Mesendoderm (in vitro differentiated cells): Measurements from ENCODE around the gene IMPG2.

Experiments used
- DNase-seq: peaks from one replicate; pipeline ENCODE4 v3.0.0; 2013
- H2AK5ac ChIP-seq: 2 replicates; pipeline ENCODE4 v1.6.1; 2013; ENCODE audit warnings: low read length, inconsistent platforms
- H2BK120ac ChIP-seq: 2 replicates; pipeline ENCODE4 v1.6.1; 2013; ENCODE audit warnings: low read depth, mild to moderate bottlenecking, low read length, moderate library complexity, mixed read lengths
- H2BK15ac ChIP-seq: replicated peaks from 2 replicates; pipeline ENCODE4 v1.6.1; 2013; ENCODE audit warnings: low read depth, mild to moderate bottlenecking, moderate library complexity
- H2BK5ac ChIP-seq: 2 replicates; pipeline ENCODE4 v1.6.1; 2013; ENCODE audit warnings: low read length, inconsistent platforms
- H3K18ac ChIP-seq: 2 replicates; pipeline ENCODE4 v1.6.1; 2013; ENCODE audit warnings: mild to moderate bottlenecking, low read length, mixed read lengths
- H3K23ac ChIP-seq: one replicate; pipeline ENCODE4 v1.6.1; 2013; ENCODE audit warnings: low read length
- H3K27ac ChIP-seq: 2 replicates; pipeline ENCODE4 v1.5.1; 2013; ENCODE audit warnings: low read depth, mild to moderate bottlenecking, inconsistent platforms, low read length, moderate library complexity
- H3K27me3 ChIP-seq: 2 replicates; pipeline ENCODE4 v1.6.1; 2013; ENCODE audit warnings: low read length, control low read depth, mild to moderate bottlenecking, inconsistent platforms; ENCODE audit not compliant: insufficient read depth, poor library complexity
- H3K36me3 ChIP-seq: 2 replicates; pipeline ENCODE4 v1.6.1; 2013; ENCODE audit warnings: low read length, inconsistent platforms; ENCODE audit not compliant: control insufficient read depth, insufficient read depth
- H3K4ac ChIP-seq: one replicate; pipeline ENCODE4 v1.6.1; 2013; ENCODE audit warnings: low read depth, mild to moderate bottlenecking, low read length, moderate library complexity
- H3K4me1 ChIP-seq: 2 replicates; pipeline ENCODE4 v1.6.1; 2013; ENCODE audit warnings: low read depth, low read length, inconsistent platforms; ENCODE audit not compliant: control insufficient read depth
- H3K4me2 ChIP-seq: 2 replicates; pipeline ENCODE4 v1.6.1; 2013; ENCODE audit warnings: low read length
- H3K4me3 ChIP-seq: 2 replicates; pipeline ENCODE4 v1.5.1; 2013; ENCODE audit warnings: mild to moderate bottlenecking, low read length
- H3K56ac ChIP-seq: one replicate; pipeline ENCODE4 v1.6.1; 2013; ENCODE audit warnings: low read length
- H3K79me1 ChIP-seq: 2 replicates; pipeline ENCODE4 v1.6.1; 2013; ENCODE audit warnings: low read length, inconsistent platforms
- H3K79me2 ChIP-seq: 2 replicates; pipeline ENCODE4 v1.6.1; 2013; ENCODE audit warnings: mild to moderate bottlenecking, low read length; ENCODE audit not compliant: control insufficient read depth, insufficient read depth
- H3K9ac ChIP-seq: 2 replicates; pipeline ENCODE4 v1.6.1; 2013; ENCODE audit warnings: low read length, inconsistent platforms
- H4K5ac ChIP-seq: one replicate; pipeline ENCODE4 v1.6.1; 2013; ENCODE audit warnings: low read length
- H4K8ac ChIP-seq: one replicate; pipeline ENCODE4 v1.6.1; 2013; ENCODE audit warnings: low read depth, mild to moderate bottlenecking, control low read depth, low read length, moderate library complexity
- WGBS: extraction: QIAGEN DNeasy Blood & Tissue Kit; methylation state at CpG from one replicate; pipeline ENCODE4 v1.1.7; 2013; ENCODE audit warnings: low lambda C conversion rate, missing lambda C conversion rate; ENCODE audit not compliant: insufficient coverage; ENCODE audit errors: extremely low coverage; 5-methylcytosine and 5-hydroxymethylcytosine counted together

Gene IMPG2

GRCh38 chr3:101244212-101244575 lies 76.2 kb downstream of the IMPG2 start:
- Histone ChIP-seq H3K9ac (no peak overlapping the region), H4K8ac (no peak overlapping the region), H2BK15ac (no peak overlapping the region), H3K4me1 (no peaks in the 10 kb centered on the region), H3K36me3 (no peaks in the 10 kb centered on the region), H3K4me2 (no peak overlapping the region), H3K4me3 (no peak overlapping the region), H3K18ac (no peak overlapping the region), H3K56ac (no peak overlapping the region), H2AK5ac (no peak overlapping the region), H4K5ac (no peak overlapping the region), H2BK120ac (no peak overlapping the region), H3K27ac (no peak overlapping the region), H3K4ac (no peak overlapping the region), H3K79me2 (no peaks in the 10 kb centered on the region), H3K79me1 (no peaks in the 10 kb centered on the region), H2BK5ac (no peak overlapping the region), H3K23ac (no peak overlapping the region), H3K27me3 (no peaks in the 10 kb centered on the region)
- WGBS: no CpG with 5 or more reads among the region's 5 CpGs
- no peak for DNase-seq

- Histone ChIP-seq H3K18ac (no peak overlapping the region), H4K8ac (no peak overlapping the region), H3K4me2 (no peak overlapping the region), H3K23ac (no peak overlapping the region), H3K27ac (no peak overlapping the region), H3K27me3 (no peaks in the 10 kb centered on the region), H3K56ac (no peak overlapping the region), H2BK120ac (no peak overlapping the region), H3K9ac (no peak overlapping the region), H3K79me1 (no peaks in the 10 kb centered on the region), H3K36me3 (no peaks in the 10 kb centered on the region), H2BK5ac (no peak overlapping the region), H3K4me3 (no peak overlapping the region), H2AK5ac (no peak overlapping the region), H4K5ac (no peak overlapping the region), H2BK15ac (no peak overlapping the region), H3K79me2 (no peaks in the 10 kb centered on the region), H3K4ac (no peak overlapping the region), H3K4me1 (no peaks in the 10 kb centered on the region)
- DNase-seq: no peak
- WGBS: no CpG with 5 or more reads among the region's 4 CpGs
These were observed 76.8 kb downstream of the IMPG2 start for GRCh38 chr3:101243285-101244211.

- Histone ChIP-seq H3K23ac (no peak overlapping the region), H2AK5ac (no peak overlapping the region), H3K36me3 (no peaks in the 10 kb centered on the region), H3K27me3 (no peaks in the 10 kb centered on the region), H3K18ac (no peak overlapping the region), H3K79me1 (no peaks in the 10 kb centered on the region), H3K4ac (no peak overlapping the region), H3K27ac (no peak overlapping the region), H2BK5ac (no peak overlapping the region), H3K79me2 (no peaks in the 10 kb centered on the region), H3K9ac (no peak overlapping the region), H3K4me1 (no peaks in the 10 kb centered on the region), H3K4me2 (no peak overlapping the region), H2BK120ac (no peak overlapping the region), H4K5ac (no peak overlapping the region), H4K8ac (no peak overlapping the region), H3K56ac (no peak overlapping the region), H2BK15ac (no peak overlapping the region), H3K4me3 (no peak overlapping the region)
- no peak for DNase-seq
- WGBS: no CpG with 5 or more reads among the region's 1 CpG
These were observed 79.5 kb downstream of the IMPG2 start for GRCh38 chr3:101240719-101241399.

- Histone ChIP-seq H2BK5ac (no peak overlapping the region), H3K18ac (no peak overlapping the region), H3K4me1 (no peaks in the 10 kb centered on the region), H3K9ac (no peak overlapping the region), H3K4ac (no peak overlapping the region), H3K36me3 (no peaks in the 10 kb centered on the region), H2BK15ac (no peak overlapping the region), H4K5ac (no peak overlapping the region), H3K23ac (no peak overlapping the region), H3K56ac (no peak overlapping the region), H2BK120ac (no peak overlapping the region), H2AK5ac (no peak overlapping the region), H3K27me3 (no peaks in the 10 kb centered on the region), H4K8ac (no peak overlapping the region), H3K79me2 (no peaks in the 10 kb centered on the region), H3K4me3 (no peak overlapping the region), H3K27ac (no peak overlapping the region), H3K79me1 (no peaks in the 10 kb centered on the region), H3K4me2 (no peak overlapping the region)
- no CpG with 5 or more reads among the region's 3 CpGs for WGBS
- DNase-seq: no peak
These were observed 85.3 kb downstream of the IMPG2 start for GRCh38 chr3:101235048-101235447.

DNA sequence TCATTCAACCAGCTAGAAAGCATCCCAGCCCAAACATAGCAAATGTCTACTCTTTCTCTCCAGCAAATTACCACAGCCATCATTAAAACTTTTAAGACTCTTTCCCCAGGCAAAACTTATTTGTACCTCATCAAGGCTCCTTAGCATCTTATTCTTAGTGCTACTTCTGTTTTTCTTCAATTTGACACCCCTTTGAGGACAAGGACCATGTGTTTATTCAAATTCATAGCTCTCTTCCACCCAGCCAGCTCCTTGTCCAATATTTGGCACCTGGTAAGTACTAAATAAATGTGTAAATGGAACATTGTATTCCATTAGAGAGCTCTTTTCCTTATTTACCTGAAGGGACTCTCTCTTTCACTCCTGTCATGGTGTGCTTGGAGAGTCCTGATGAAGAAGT lies 89.8 kb downstream of the IMPG2 start:
- Histone ChIP-seq H4K8ac (no peak overlapping the region), H3K4ac (no peak overlapping the region), H3K4me3 (no peak overlapping the region), H3K56ac (no peak overlapping the region), H4K5ac (no peak overlapping the region), H3K79me2 (no peaks in the 10 kb centered on the region), H2BK15ac (no peak overlapping the region), H3K27me3 (no peaks in the 10 kb centered on the region), H3K36me3 (no peaks in the 10 kb centered on the region), H3K18ac (no peak overlapping the region), H2BK120ac (no peak overlapping the region), H3K23ac (no peak overlapping the region), H3K9ac (no peak overlapping the region), H2BK5ac (no peak overlapping the region), H2AK5ac (no peak overlapping the region), H3K4me1 (no peaks in the 10 kb centered on the region), H3K27ac (no peak overlapping the region), H3K79me1 (no peaks in the 10 kb centered on the region), H3K4me2 (no peak overlapping the region)
- DNase-seq: no peak
